H1 (cell line): Measurements from ENCODE around the gene TPD52L1. TPM values are rescaled to one million over a fixed set of nuclear protein-coding genes. Genes with fewer than 3 reads are reported as not detected.
A peak's percentile ranks its signal among the peaks of the same experiment; 100 is the strongest.

Experiments used
- CTCF ChIA-PET: fragments of 300-600 bp; sonication (Branson Sonifier 250); formaldehyde crosslinking; loops from one replicate; lab custom pipeline; 2021; ENCODE audit not compliant: partially characterized antibody; lab: Charles Lee
- POLR2A ChIA-PET: fragments of 300-600 bp; sonication (Branson Sonifier 250); formaldehyde crosslinking; loops from one replicate; lab custom pipeline; 2021; ENCODE audit warnings: inconsistent platforms; ENCODE audit not compliant: partially characterized antibody; lab: Charles Lee
- DNase-seq, 2 experiments: peaks; one replicate each; pipeline versions ENCODE4 v3.0.0 to v3.0.0-alpha.2; 2010 to 2022; ENCODE audit warnings: low spot score in 2 of 2, low read depth in 1 of 2, mixed read lengths in 1 of 2
- FAIRE-seq: peaks from 2 replicates; lab custom pipeline; 2011; peaks lifted over from hg19 to GRCh38; lab: Jason Lieb, UNC
- H2AFZ ChIP-seq: 2 replicates; pipeline ENCODE4 v1.8.1; 2012; ENCODE audit warnings: low read length, inconsistent platforms
- H2AK5ac ChIP-seq: 2 replicates; pipeline ENCODE4 v1.6.1; 2013; ENCODE audit warnings: low read depth, low read length
- H2BK120ac ChIP-seq: replicated peaks from 2 replicates; pipeline ENCODE3; 2013; ENCODE audit warnings: low read depth, low read length, inconsistent platforms
- H2BK12ac ChIP-seq: 2 replicates; pipeline ENCODE4 v1.6.1; 2013; ENCODE audit warnings: low read depth, low read length
- H2BK15ac ChIP-seq: 2 replicates; pipeline ENCODE4 v1.6.1; 2013; ENCODE audit warnings: low read length
- H2BK20ac ChIP-seq: 2 replicates; pipeline ENCODE4 v1.6.1; 2013; ENCODE audit warnings: low read length
- H2BK5ac ChIP-seq: 2 replicates; pipeline ENCODE4 v1.6.1; 2013; ENCODE audit warnings: low read depth, low read length
- H3K14ac ChIP-seq: 2 replicates; pipeline ENCODE4 v1.6.1; 2013; ENCODE audit warnings: inconsistent platforms; ENCODE audit not compliant: insufficient read length
- H3K18ac ChIP-seq: 2 replicates; pipeline ENCODE4 v1.6.1; 2013; ENCODE audit warnings: low read length; ENCODE audit errors: extremely low read depth
- H3K23ac ChIP-seq: 2 replicates; pipeline ENCODE4 v1.6.1; 2013; ENCODE audit warnings: inconsistent platforms; ENCODE audit not compliant: insufficient read length
- H3K23me2 ChIP-seq: 2 replicates; pipeline ENCODE4 v1.6.1; 2013; ENCODE audit warnings: low read depth, low read length
- H3K27ac ChIP-seq: 2 replicates; pipeline ENCODE4 v1.6.1; 2011; ENCODE audit warnings: low read depth, low read length, inconsistent platforms
- H3K27me3 ChIP-seq, 4 experiments: replicated peaks in 1 of 4; 1 replicate in 1 of 4; 2 replicates in 3 of 4; pipeline versions ENCODE4 v1.6.1 to v1.8.1; 2011 to 2013; ENCODE audit warnings: low read length in 3 of 4, mild to moderate bottlenecking in 3 of 4, inconsistent platforms in 2 of 4, mixed read lengths in 2 of 4, moderate library complexity in 1 of 4; ENCODE audit not compliant: control insufficient read depth in 3 of 4, insufficient read depth in 3 of 4; ENCODE audit errors: extremely low read depth in 1 of 4
- H3K36me3 ChIP-seq, 4 experiments: 2 replicates each; pipeline versions ENCODE4 v1.6.1 to v1.8.1; 2011 to 2013; ENCODE audit warnings: mild to moderate bottlenecking in 4 of 4, low read length in 3 of 4, moderate library complexity in 2 of 4, control low read depth in 1 of 4, inconsistent platforms in 1 of 4; ENCODE audit not compliant: insufficient read depth in 4 of 4, control insufficient read depth in 2 of 4
- H3K4ac ChIP-seq: replicated peaks from 2 replicates; pipeline ENCODE3; 2013; ENCODE audit warnings: low read length, low read depth, mixed read lengths, inconsistent platforms; ENCODE audit not compliant: insufficient read length
- H3K4me1 ChIP-seq, 4 experiments: replicated peaks in 1 of 4; 1 replicate in 1 of 4; 2 replicates in 3 of 4; pipeline versions ENCODE4 v1.6.1 to v1.8.1; 2011 to 2013; ENCODE audit warnings: low read length in 3 of 4, inconsistent platforms in 2 of 4, mixed read lengths in 1 of 4; ENCODE audit not compliant: insufficient read depth in 4 of 4, control insufficient read depth in 3 of 4
- H3K4me2 ChIP-seq, 2 experiments: 2 replicates each; pipeline versions ENCODE4 v1.6.1 to v1.8.1; 2011 to 2013; ENCODE audit warnings: low read depth in 2 of 2, low read length in 2 of 2, control low read depth in 1 of 2, inconsistent platforms in 1 of 2, mild to moderate bottlenecking in 1 of 2; ENCODE audit not compliant: insufficient read depth in 1 of 2
- H3K4me3 ChIP-seq, 4 experiments: fragments of 200-600, 300-600 bp in 1 of 4; sonication (generic), shearing (Covaris generic), sonication (Bioruptor Twin) in 1 of 4; 2 replicates each; pipeline versions ENCODE4 v1.5.1 to v1.8.1; 2011 to 2016; ENCODE audit warnings: low read length in 4 of 4, low read depth in 3 of 4, control low read depth in 2 of 4, inconsistent platforms in 2 of 4, mild to moderate bottlenecking in 2 of 4, mixed read lengths in 1 of 4, moderate library complexity in 1 of 4; ENCODE audit not compliant: insufficient read depth in 2 of 4; ENCODE audit errors: extremely low read depth in 1 of 4
- H3K56ac ChIP-seq: replicated peaks from 2 replicates; pipeline ENCODE3; 2013; ENCODE audit warnings: low read depth, mild to moderate bottlenecking, mixed read lengths, low read length, inconsistent platforms; ENCODE audit not compliant: insufficient read length
- H3K79me1 ChIP-seq: 2 replicates; pipeline ENCODE4 v1.6.1; 2013; ENCODE audit warnings: low read depth, low read length, control low read depth
- H3K79me2 ChIP-seq, 2 experiments: 2 replicates each; pipeline versions ENCODE4 v1.6.1 to v1.8.1; 2012 to 2013; ENCODE audit warnings: low read length in 2 of 2, mild to moderate bottlenecking in 2 of 2, inconsistent platforms in 1 of 2; ENCODE audit not compliant: insufficient read depth in 2 of 2, control insufficient read depth in 1 of 2
- H3K9ac ChIP-seq, 4 experiments: replicated peaks in 1 of 4; 1 replicate in 1 of 4; 2 replicates in 3 of 4; pipeline versions ENCODE4 v1.6.1 to v1.8.1; 2011 to 2013; ENCODE audit warnings: low read depth in 3 of 4, low read length in 3 of 4, control low read depth in 2 of 4, mild to moderate bottlenecking in 2 of 4, moderate library complexity in 2 of 4, inconsistent platforms in 1 of 4; ENCODE audit errors: extremely low read depth in 1 of 4
- H3K9me3 ChIP-seq, 2 experiments: 2 replicates each; pipeline versions ENCODE4 v1.6.1 to v1.8.1; 2012 to 2013; ENCODE audit warnings: mild to moderate bottlenecking in 2 of 2, moderate library complexity in 2 of 2, control low read depth in 1 of 2, inconsistent platforms in 1 of 2, low read depth in 1 of 2, low read length in 1 of 2, mixed read lengths in 1 of 2; ENCODE audit not compliant: insufficient read depth in 2 of 2
- H4K20me1 ChIP-seq, 2 experiments: replicated peaks in 1 of 2; 2 replicates each; pipeline versions ENCODE3 to v1.8.1; 2011 to 2013; ENCODE audit warnings: inconsistent platforms in 2 of 2, low read length in 2 of 2, mild to moderate bottlenecking in 1 of 2; ENCODE audit not compliant: insufficient read depth in 2 of 2, control insufficient read depth in 1 of 2
- H4K5ac ChIP-seq: 2 replicates; pipeline ENCODE4 v1.6.1; 2013; ENCODE audit warnings: low read length, low read depth, mixed read lengths, inconsistent platforms; ENCODE audit not compliant: insufficient read length
- H4K8ac ChIP-seq: 2 replicates; pipeline ENCODE4 v1.8.0; 2013; ENCODE audit warnings: mild to moderate bottlenecking, moderate library complexity, low read length, inconsistent platforms; ENCODE audit not compliant: insufficient read depth; ENCODE audit errors: extremely low read depth
- H4K91ac ChIP-seq: replicated peaks from 2 replicates; pipeline ENCODE3; 2013; ENCODE audit warnings: low read length, mixed read lengths, inconsistent platforms; ENCODE audit not compliant: insufficient read length
- EZH2 ChIP-seq: fragments of 200-600 bp; sonication (generic); IDR thresholded peaks from 2 replicates; pipeline ENCODE4 v1.7.1; 2012; ENCODE audit warnings: low read depth, mild to moderate bottlenecking, moderate library complexity, low read length, inconsistent platforms; ENCODE audit not compliant: severe bottlenecking
- HDAC6 ChIP-seq: IDR thresholded peaks from one replicate; pipeline ENCODE4 v1.7.1; 2012; ENCODE audit warnings: low read depth, mild to moderate bottlenecking, inconsistent platforms, low read length, moderate library complexity
- JUN ChIP-seq: IDR thresholded peaks from 2 replicates; pipeline ENCODE4 v1.6.1; 2011; ENCODE audit warnings: low read depth, mild to moderate bottlenecking, improper control_type of control experiment, low read length
- SIX5 ChIP-seq: IDR thresholded peaks from 2 replicates; pipeline ENCODE4 v1.6.1; 2011; ENCODE audit warnings: mild to moderate bottlenecking, low read depth, low read length
- TAF1 ChIP-seq: IDR thresholded peaks from 2 replicates; pipeline ENCODE4 v1.6.1; 2011; ENCODE audit warnings: mild to moderate bottlenecking, low read depth, low read length
- WGBS, 2 experiments: shearing (Covaris generic) in 1 of 2; methylation state at CpG; one replicate each; pipeline versions ENCODE4 v1.1.6 to v1.1.7; 2013 to 2015; ENCODE audit warnings: low lambda C conversion rate in 2 of 2, mixed read lengths in 2 of 2, inconsistent platforms in 1 of 2, low coverage in 1 of 2, missing lambda C conversion rate in 1 of 2; ENCODE audit not compliant: insufficient replicate concordance in 2 of 2, insufficient coverage in 1 of 2, insufficient read length in 1 of 2; ENCODE audit errors: extremely low coverage in 1 of 2, missing lambda C conversion rate in 1 of 2; 5-methylcytosine and 5-hydroxymethylcytosine counted together
- polyA plus RNA-seq, 7 experiments: library from polyadenylated mRNA; depleted of rRNA in 3 of 7; stranded (reverse) in 5 of 7; unstranded in 2 of 7; fragments of >200 nt in 5 of 7; fragments of 200-250 nt in 2 of 7; gene quantifications; 1 replicate in 5 of 7; 2 replicates in 1 of 7; 4 replicates in 1 of 7; pipeline versions ENCODE4 v1.2.1 to v1.2.3, GENCODE V29; 2011 to 2013; ENCODE audit warnings: missing spikeins in 2 of 7, mixed read lengths in 2 of 7
- total RNA-seq: library from RNA; stranded (reverse); fragmentation: NEBNext Ultra II Directional; extraction: Animal tissue kit (Norgen Biotek cat#: 25700); gene quantifications from 2 replicates; pipeline ENCODE4 v1.2.1, GENCODE V29; 2021
- TF ChIP-seq, protein P1 (sequence below): IDR thresholded peaks from 2 replicates; pipeline ENCODE4 v1.6.1; 2012; ENCODE audit warnings: low read length, inconsistent platforms

Gene TPD52L1
- total and polyA plus RNA-seq, 2 of the 8 experiments (the other 6 are each of a cell fraction or from before 2014, with no cell fraction given): 7.4 to 14.2 TPM

DNA sequence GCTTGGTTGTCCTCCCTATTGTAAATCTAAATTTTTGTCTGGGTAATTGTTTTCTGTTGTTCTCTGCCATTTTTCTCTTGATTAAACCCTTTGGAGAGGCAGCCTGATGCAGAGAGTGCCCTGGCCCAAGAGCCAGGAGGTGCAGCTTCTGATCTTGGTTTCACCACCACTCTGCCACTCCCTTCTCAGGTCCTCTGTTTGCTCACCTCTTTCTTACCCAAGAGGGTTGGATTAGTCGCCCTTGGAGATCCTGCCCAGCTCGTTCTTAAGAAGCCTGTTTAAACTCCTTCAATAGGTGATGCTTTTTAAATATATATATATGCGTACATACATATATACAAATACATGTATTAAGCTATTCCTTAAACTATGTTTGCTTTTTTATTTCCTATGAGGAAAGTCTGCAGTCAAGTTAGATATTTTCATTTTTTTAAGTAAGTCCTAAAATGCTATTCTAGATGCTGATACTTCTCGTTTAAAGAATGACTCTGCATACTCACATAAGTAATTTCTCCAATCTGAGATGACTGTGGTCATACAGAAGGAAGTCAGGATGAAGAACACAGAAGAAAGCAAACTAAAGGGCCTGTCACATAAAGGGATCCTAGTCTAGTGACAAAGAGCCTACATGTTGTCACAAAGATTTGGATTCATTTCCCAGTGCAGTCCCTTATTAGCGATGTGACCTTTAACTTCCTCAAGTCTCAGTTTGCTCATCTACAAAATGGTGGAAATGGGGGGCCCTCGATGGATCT is 19.9 kb downstream of the TPD52L1 start:
- H4K20me1 ChIP-seq: no peaks in the 10 kb centered on the region
- H2BK5ac ChIP-seq: no peak overlapping the region
- no peak overlapping the region for H4K8ac ChIP-seq
- H3K23ac ChIP-seq: no peak overlapping the region
- H3K79me2 ChIP-seq: no peaks in the 10 kb centered on the region
- H3K9ac ChIP-seq: no peak overlapping the region
- H3K4me3 ChIP-seq: no peak overlapping the region
- H3K14ac ChIP-seq: no peak overlapping the region
- no peaks in the 10 kb centered on the region for H3K9me3 ChIP-seq
- no peaks in the 10 kb centered on the region for H3K27me3 ChIP-seq
- no peaks in the 10 kb centered on the region for H3K23me2 ChIP-seq
- H2AFZ ChIP-seq: no peak overlapping the region
- no peak overlapping the region for H3K4me2 ChIP-seq
- H2BK120ac ChIP-seq: no peak overlapping the region
- H2BK20ac ChIP-seq: no peak overlapping the region
- CTCF ChIA-PET: interaction anchor here (0.8 to 1.4 kb wide), 5 partner anchors 19 to 94 kb away, joined by 3 to 4 read pairs (median 3); partner anchors contain the start of gene TPD52L1
- H3K4me1 ChIP-seq: no peaks in the 10 kb centered on the region
- TF ChIP-seq HDAC6 (no peak), SIX5 (no peak), JUN (no peak), EZH2 (no peak), TAF1 (no peak)
- TF ChIP-seq, protein P1, sequence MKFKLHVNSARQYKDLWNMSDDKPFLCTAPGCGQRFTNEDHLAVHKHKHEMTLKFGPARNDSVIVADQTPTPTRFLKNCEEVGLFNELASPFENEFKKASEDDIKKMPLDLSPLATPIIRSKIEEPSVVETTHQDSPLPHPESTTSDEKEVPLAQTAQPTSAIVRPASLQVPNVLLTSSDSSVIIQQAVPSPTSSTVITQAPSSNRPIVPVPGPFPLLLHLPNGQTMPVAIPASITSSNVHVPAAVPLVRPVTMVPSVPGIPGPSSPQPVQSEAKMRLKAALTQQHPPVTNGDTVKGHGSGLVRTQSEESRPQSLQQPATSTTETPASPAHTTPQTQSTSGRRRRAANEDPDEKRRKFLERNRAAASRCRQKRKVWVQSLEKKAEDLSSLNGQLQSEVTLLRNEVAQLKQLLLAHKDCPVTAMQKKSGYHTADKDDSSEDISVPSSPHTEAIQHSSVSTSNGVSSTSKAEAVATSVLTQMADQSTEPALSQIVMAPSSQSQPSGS: no peak
- H3K18ac ChIP-seq: no peak overlapping the region
- H2BK15ac ChIP-seq: no peak overlapping the region
- no peak overlapping the region for H4K5ac ChIP-seq
- DNase-seq (no peak), FAIRE-seq (no peak)
- no peak overlapping the region for H2BK12ac ChIP-seq
- H3K27ac ChIP-seq: no peak overlapping the region
- H3K36me3 ChIP-seq: no peaks in the 10 kb centered on the region
- H4K91ac ChIP-seq: no peak overlapping the region
- H3K4ac ChIP-seq: peak overlapping the region; percentile 8
- POLR2A ChIA-PET: no interaction called here
- WGBS, 2 experiments: 90% methylated on average over 6 of the region's 6 CpGs; no CpG with 5 or more reads in 1 of the 2 experiments
- no peaks in the 10 kb centered on the region for H3K79me1 ChIP-seq
- H2AK5ac ChIP-seq: no peak overlapping the region
- no peak overlapping the region for H3K56ac ChIP-seq
